Smooth muscle cell (in vitro differentiated cells): ENCODE results near the gene TEX29. TPM values are rescaled to one million over a fixed set of nuclear protein-coding genes. Genes with fewer than 3 reads are reported as not detected.

Experiments used
- DNase-seq: peaks from one replicate; lab custom pipeline; 2025; ENCODE audit not compliant: unreplicated experiment; lab: John Stamatoyannopoulos, UW
- H2AFZ ChIP-seq: fragments of 200-600 bp; sonication (generic); 2 replicates; pipeline ENCODE4 v1.6.0; 2016; ENCODE audit warnings: antibody characterized with exemption, low read depth, mild to moderate bottlenecking
- H3F3A ChIP-seq: fragments of 200-600 bp; sonication (generic); 2 replicates; pipeline ENCODE4 v1.6.0; 2017; ENCODE audit warnings: antibody characterized with exemption, low read depth
- H3K27ac ChIP-seq: fragments of 200-600 bp; sonication (generic); 2 replicates; pipeline ENCODE4 v1.5.1; 2016; ENCODE audit warnings: low read depth, mild to moderate bottlenecking
- H3K27me3 ChIP-seq: fragments of 200-600 bp; sonication (generic); 2 replicates; pipeline ENCODE4 v1.6.1; 2016; ENCODE audit warnings: low read depth, mild to moderate bottlenecking
- H3K36me3 ChIP-seq: fragments of 200-600 bp; sonication (generic); 2 replicates; pipeline ENCODE4 v1.5.1; 2016; ENCODE audit warnings: low read depth
- H3K4me1 ChIP-seq: fragments of 200-600 bp; sonication (generic); 2 replicates; pipeline ENCODE4 v1.5.1; 2016; ENCODE audit warnings: low read depth
- H3K4me2 ChIP-seq: fragments of 200-600 bp; sonication (generic); 2 replicates; pipeline ENCODE4 v1.6.0; 2016; ENCODE audit warnings: mild to moderate bottlenecking
- H3K4me3 ChIP-seq: fragments of 200-600 bp; sonication (generic); 2 replicates; pipeline ENCODE4 v1.5.1; 2016; ENCODE audit warnings: mild to moderate bottlenecking
- H3K79me2 ChIP-seq: fragments of 200-600 bp; sonication (generic); 2 replicates; pipeline ENCODE4 v1.6.0; 2016; ENCODE audit warnings: low read depth, mild to moderate bottlenecking
- H3K9ac ChIP-seq: fragments of 200-600 bp; sonication (generic); 2 replicates; pipeline ENCODE4 v1.6.0; 2016; ENCODE audit warnings: low read depth
- H3K9me3 ChIP-seq: fragments of 200-600 bp; sonication (generic); replicated peaks from 2 replicates; pipeline ENCODE4 v1.5.1; 2016; ENCODE audit warnings: low read depth
- H4K20me1 ChIP-seq: fragments of 200-600 bp; sonication (generic); 2 replicates; pipeline ENCODE4 v1.6.0; 2016; ENCODE audit warnings: low read depth
- WGBS: methylation state at CpG from one replicate; pipeline ENCODE4 v1.1.7; 2016; ENCODE audit warnings: low lambda C conversion rate; 5-methylcytosine and 5-hydroxymethylcytosine counted together
- polyA plus RNA-seq: library from polyadenylated mRNA; unstranded; fragments of >200 nt; fragmentation: Nextera tagmentation; extraction: Ambion mirVana; gene quantifications from 2 replicates; pipeline ENCODE4 v1.2.1, GENCODE V29; 2016
- total RNA-seq: library from RNA; depleted of rRNA; stranded (reverse); fragments of >200 nt; gene quantifications from 2 replicates; pipeline ENCODE4 v1.2.3, GENCODE V29; 2014
- TF ChIP-seq, protein P1 (sequence below): fragments of 200-600 bp; sonication (generic); IDR thresholded peaks from 2 replicates; pipeline ENCODE4 v1.5.1; 2017; ENCODE audit warnings: borderline replicate concordance, mild to moderate bottlenecking, antibody characterized with exemption; ENCODE audit not compliant: insufficient read depth, poor library complexity, severe bottlenecking

TEX29 gene
- total and polyA plus RNA-seq, 2 experiments from 2014 or later: 1.0 to 4.4 TPM

DNA sequence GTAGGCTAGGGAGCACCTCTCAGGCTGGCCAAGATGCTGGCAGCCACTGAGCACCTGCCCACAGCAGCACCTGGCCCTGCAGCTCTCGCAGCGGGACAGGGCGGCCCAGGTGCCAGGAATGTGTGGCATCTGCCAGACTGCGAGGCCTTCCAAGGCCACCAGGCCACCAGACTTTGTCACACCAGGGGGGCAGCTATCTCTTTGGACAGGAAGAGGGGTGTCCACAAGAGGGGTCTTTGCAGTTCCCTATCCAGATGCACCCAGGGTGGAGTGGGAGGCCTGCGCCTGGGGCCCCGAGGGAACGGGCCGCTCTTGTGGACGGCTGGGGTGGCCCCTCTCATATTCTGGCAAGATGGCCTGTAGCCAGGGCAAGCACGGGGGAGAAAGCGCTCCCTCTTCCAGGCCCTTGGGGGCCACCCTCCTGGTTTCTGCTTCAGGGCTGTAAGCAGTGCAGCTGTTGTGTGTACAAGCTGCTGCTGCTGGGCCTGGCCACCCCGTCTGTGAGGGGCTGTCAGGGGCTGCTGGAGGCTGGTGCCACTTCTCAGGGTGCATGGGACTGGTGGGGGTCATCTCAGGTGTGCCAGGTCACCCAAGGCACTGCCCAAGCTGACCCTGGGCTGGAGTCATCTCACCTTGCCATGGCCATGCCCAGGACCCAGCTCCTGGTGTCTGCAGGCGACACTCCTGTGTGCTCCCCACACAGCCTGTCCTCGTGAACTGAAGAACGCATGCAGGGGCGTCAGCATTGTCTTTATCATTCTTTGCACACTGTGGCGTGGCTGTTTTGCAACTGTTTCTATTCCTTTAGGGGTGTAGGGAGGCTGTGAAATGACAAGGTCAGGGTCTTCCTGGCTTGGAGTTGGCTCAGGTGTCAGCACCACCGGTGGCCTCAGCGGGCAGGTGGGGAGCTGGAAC is 1.8 kb downstream of the TEX29 start:
- Histone ChIP-seq H2AFZ (no peak overlapping the region), H4K20me1 (no peaks in the 10 kb centered on the region), H3K79me2 (no peaks in the 10 kb centered on the region), H3K27me3 (no peaks in the 10 kb centered on the region), H3K9ac (no peak overlapping the region), H3K9me3 (no peaks in the 10 kb centered on the region), H3K36me3 (no peaks in the 10 kb centered on the region), H3F3A (no peaks in the 10 kb centered on the region), H3K4me3 (no peak overlapping the region), H3K27ac (no peak overlapping the region), H3K4me1 (no peaks in the 10 kb centered on the region), H3K4me2 (no peak overlapping the region)
- no peak for DNase-seq
- TF ChIP-seq, protein P1, sequence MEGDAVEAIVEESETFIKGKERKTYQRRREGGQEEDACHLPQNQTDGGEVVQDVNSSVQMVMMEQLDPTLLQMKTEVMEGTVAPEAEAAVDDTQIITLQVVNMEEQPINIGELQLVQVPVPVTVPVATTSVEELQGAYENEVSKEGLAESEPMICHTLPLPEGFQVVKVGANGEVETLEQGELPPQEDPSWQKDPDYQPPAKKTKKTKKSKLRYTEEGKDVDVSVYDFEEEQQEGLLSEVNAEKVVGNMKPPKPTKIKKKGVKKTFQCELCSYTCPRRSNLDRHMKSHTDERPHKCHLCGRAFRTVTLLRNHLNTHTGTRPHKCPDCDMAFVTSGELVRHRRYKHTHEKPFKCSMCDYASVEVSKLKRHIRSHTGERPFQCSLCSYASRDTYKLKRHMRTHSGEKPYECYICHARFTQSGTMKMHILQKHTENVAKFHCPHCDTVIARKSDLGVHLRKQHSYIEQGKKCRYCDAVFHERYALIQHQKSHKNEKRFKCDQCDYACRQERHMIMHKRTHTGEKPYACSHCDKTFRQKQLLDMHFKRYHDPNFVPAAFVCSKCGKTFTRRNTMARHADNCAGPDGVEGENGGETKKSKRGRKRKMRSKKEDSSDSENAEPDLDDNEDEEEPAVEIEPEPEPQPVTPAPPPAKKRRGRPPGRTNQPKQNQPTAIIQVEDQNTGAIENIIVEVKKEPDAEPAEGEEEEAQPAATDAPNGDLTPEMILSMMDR: no peak
- WGBS: 96% methylated on average over 19 of the region's 19 CpGs

DNA sequence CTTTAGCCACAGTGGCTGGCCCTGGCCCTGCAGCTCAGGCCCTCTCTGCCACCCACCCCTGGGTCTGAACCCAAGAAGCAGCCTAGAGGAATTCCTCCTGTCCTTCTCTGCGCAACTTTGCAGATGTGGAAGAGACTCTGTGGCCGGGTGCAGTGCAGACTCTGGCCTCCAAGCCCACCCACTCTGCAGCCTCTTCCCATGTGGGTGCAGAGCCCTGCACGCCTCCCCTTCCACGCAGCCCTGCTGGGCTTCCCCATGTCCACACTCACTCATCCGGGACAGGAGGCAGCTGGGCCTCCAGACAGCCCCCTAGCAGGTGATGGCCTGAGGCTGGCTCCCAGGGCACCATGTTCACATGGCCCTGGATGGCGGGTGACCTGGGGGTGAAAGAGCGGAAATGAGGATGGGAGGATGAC is 2.5 kb downstream of the TEX29 start:
- H3K9ac ChIP-seq: no peak overlapping the region
- no peaks in the 10 kb centered on the region for H3F3A ChIP-seq
- 96% methylated on average over 7 of the region's 7 CpGs for WGBS
- no peaks in the 10 kb centered on the region for H3K9me3 ChIP-seq
- no peaks in the 10 kb centered on the region for H3K36me3 ChIP-seq
- no peaks in the 10 kb centered on the region for H3K4me1 ChIP-seq
- H3K27ac ChIP-seq: no peak overlapping the region
- H4K20me1 ChIP-seq: no peaks in the 10 kb centered on the region
- no peak overlapping the region for H3K4me2 ChIP-seq
- no peaks in the 10 kb centered on the region for H3K27me3 ChIP-seq
- no peak for DNase-seq
- TF ChIP-seq, protein P1: no peak
- H2AFZ ChIP-seq: no peak overlapping the region
- no peak overlapping the region for H3K4me3 ChIP-seq
- H3K79me2 ChIP-seq: no peaks in the 10 kb centered on the region

DNA sequence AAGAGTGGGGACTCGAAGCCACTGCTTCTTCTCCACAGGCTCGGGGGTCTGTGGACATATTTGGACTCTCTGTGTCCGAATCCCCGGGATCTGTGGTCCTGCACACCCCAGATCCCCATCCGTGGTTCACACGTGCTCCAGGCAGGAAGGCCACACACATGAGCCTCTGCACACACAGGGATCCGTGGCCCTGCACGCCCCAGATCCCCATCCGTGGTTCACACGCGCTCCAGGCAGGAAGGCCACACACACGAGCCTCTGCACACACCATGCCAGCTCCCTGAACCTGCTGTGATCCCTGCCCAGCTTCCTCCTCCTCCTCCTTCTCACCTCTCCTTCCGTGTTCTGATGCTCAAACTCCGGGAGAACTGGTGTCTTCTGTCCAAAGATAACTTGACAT is 3.1 kb downstream of the TEX29 start:
- H3K4me2 ChIP-seq: no peak overlapping the region
- no peak overlapping the region for H3K9ac ChIP-seq
- no peaks in the 10 kb centered on the region for H4K20me1 ChIP-seq
- 94% methylated on average over 14 of the region's 14 CpGs for WGBS
- H3K27me3 ChIP-seq: no peaks in the 10 kb centered on the region
- DNase-seq: no peak
- no peaks in the 10 kb centered on the region for H3F3A ChIP-seq
- H2AFZ ChIP-seq: no peak overlapping the region
- no peaks in the 10 kb centered on the region for H3K36me3 ChIP-seq
- no peak overlapping the region for H3K4me3 ChIP-seq
- no peak overlapping the region for H3K27ac ChIP-seq
- no peaks in the 10 kb centered on the region for H3K79me2 ChIP-seq
- no peaks in the 10 kb centered on the region for H3K4me1 ChIP-seq
- TF ChIP-seq, protein P1: no peak
- H3K9me3 ChIP-seq: no peaks in the 10 kb centered on the region
